SKM-1 treated with dmso at 0.1 percent for 144 hours (cell line): ENCODE results near the gene ANXA9.

Source experiments
- DNase-seq: peaks from one replicate; lab custom pipeline; 2025; ENCODE audit not compliant: unreplicated experiment; lab: John Stamatoyannopoulos, UW

The ANXA9 gene

GRCh38 chr1:151003180-151003579 lies 21.1 kb downstream of the ANXA9 start:
- DNase-seq: peak; percentile 91

- DNase-seq: no peak
Observed at GRCh38 chr1:151005729-151006319, 23.7 kb downstream of the ANXA9 start.

- peak; percentile 92 for DNase-seq
Observed at GRCh38 chr1:151006327-151007052, 24.4 kb downstream of the ANXA9 start, which contains the start of gene MINDY1. TSS of gene MINDY1 (minus strand) at chr1:151006902. CDS start at chr1:151002617, 4,285 bp downstream.

GRCh38 chr1:151007853-151008243 lies 25.8 kb downstream of the ANXA9 start:
- DNase-seq: no peak

- peak; percentile 97 for DNase-seq
Observed at GRCh38 chr1:151008244-151009205, 26.4 kb downstream of the ANXA9 start, which contains the start of gene PRUNE1. TSS of gene PRUNE1 (plus strand) at chr1:151008449. CDS start at chr1:151008633, 184 bp downstream.

- no peak for DNase-seq
Observed at GRCh38 chr1:151009206-151009587, 27.1 kb downstream of the ANXA9 start.

GRCh38 chr1:151009674-151010345 lies 27.7 kb downstream of the ANXA9 start:
- no peak for DNase-seq

GRCh38 chr1:151010346-151010726 lies 28.2 kb downstream of the ANXA9 start:
- DNase-seq: no peak

GRCh38 chr1:151011154-151011850 lies 29.2 kb downstream of the ANXA9 start:
- DNase-seq: no peak

- DNase-seq: no peak
Observed at GRCh38 chr1:151012684-151013471, 30.8 kb downstream of the ANXA9 start.

GRCh38 chr1:151013518-151013917 lies 31.4 kb downstream of the ANXA9 start:
- no peak for DNase-seq

- peak; percentile 84 for DNase-seq
Observed at GRCh38 chr1:151024540-151025146, 42.6 kb downstream of the ANXA9 start.

- no peak for DNase-seq
Observed at GRCh38 chr1:151026460-151026859, 44.4 kb downstream of the ANXA9 start.

GRCh38 chr1:151032164-151032563 lies 50.1 kb downstream of the ANXA9 start:
- no peak for DNase-seq

- DNase-seq: no peak
Observed at GRCh38 chr1:151035167-151035566, 53.1 kb downstream of the ANXA9 start.

- no peak for DNase-seq
Observed at GRCh38 chr1:151036356-151036755, 54.3 kb downstream of the ANXA9 start, which contains the start of gene BNIPL. TSS of gene BNIPL (plus strand) at chr1:151036586. CDS start at chr1:151036726, 140 bp downstream.

- no peak for DNase-seq
Observed at GRCh38 chr1:151037032-151037431, 54.9 kb downstream of the ANXA9 start.

GRCh38 chr1:151039521-151039920 lies 57.4 kb downstream of the ANXA9 start:
- DNase-seq: no peak

- DNase-seq: no peak
Observed at GRCh38 chr1:151043163-151043562, 61.1 kb downstream of the ANXA9 start.
